Neural progenitor cell (in vitro differentiated cells): ENCODE results near the gene PSD2. TPM values are rescaled to one million over a fixed set of nuclear protein-coding genes. Genes with fewer than 3 reads are reported as not detected.

Source experiments
- DNase-seq: peaks from one replicate; pipeline ENCODE4 v3.0.0-alpha.2; 2016; ENCODE audit warnings: low spot score
- H2AFZ ChIP-seq: fragments of 200-600 bp; sonication (generic); replicated peaks from 2 replicates; pipeline ENCODE4 v1.6.1; 2016; ENCODE audit warnings: antibody characterized with exemption
- H3F3A ChIP-seq: fragments of 200-600 bp; sonication (generic); 2 replicates; pipeline ENCODE4 v1.6.1; 2016; ENCODE audit warnings: antibody characterized with exemption, low read depth
- H3K27ac ChIP-seq: fragments of 200-600 bp; sonication (generic); 2 replicates; pipeline ENCODE4 v1.5.1; 2016; ENCODE audit warnings: mild to moderate bottlenecking
- H3K27me3 ChIP-seq: fragments of 200-600 bp; sonication (generic); 2 replicates; pipeline ENCODE4 v1.6.1; 2016; ENCODE audit warnings: mild to moderate bottlenecking, moderate library complexity
- H3K36me3 ChIP-seq: fragments of 200-600 bp; sonication (generic); 2 replicates; pipeline ENCODE4 v1.5.1; 2016
- H3K4me1 ChIP-seq: fragments of 200-600 bp; sonication (generic); 2 replicates; pipeline ENCODE4 v1.6.1; 2016; ENCODE audit warnings: mixed run types
- H3K4me2 ChIP-seq: fragments of 200-600 bp; sonication (generic); 2 replicates; pipeline ENCODE4 v1.6.1; 2016
- H3K4me3 ChIP-seq: fragments of 200-600 bp; sonication (generic); 2 replicates; pipeline ENCODE4 v1.5.1; 2016
- H3K79me2 ChIP-seq: fragments of 200-600 bp; sonication (generic); 2 replicates; pipeline ENCODE4 v1.6.1; 2016; ENCODE audit warnings: low read depth
- H3K9ac ChIP-seq: fragments of 200-600 bp; sonication (generic); 2 replicates; pipeline ENCODE4 v1.6.1; 2016
- H3K9me3 ChIP-seq: fragments of 200-600 bp; sonication (generic); 2 replicates; pipeline ENCODE4 v1.5.1; 2016; ENCODE audit warnings: low read depth
- H4K20me1 ChIP-seq: fragments of 200-600 bp; sonication (generic); 2 replicates; pipeline ENCODE4 v1.6.1; 2016; ENCODE audit warnings: low read depth
- H3K27ac Mint-ChIP-seq: 3 replicates; pipeline ENCODE4 v1.8.0; 2021; ENCODE audit warnings: mixed read lengths
- H3K27me3 Mint-ChIP-seq: 2 replicates; pipeline ENCODE4 v1.8.0; 2022; ENCODE audit warnings: low read depth, mild to moderate bottlenecking, inconsistent platforms, moderate library complexity, mixed read lengths; ENCODE audit not compliant: insufficient read depth
- H3K36me3 Mint-ChIP-seq: 3 replicates; pipeline ENCODE4 v1.8.0; 2021; ENCODE audit warnings: mixed read lengths
- H3K4me1 Mint-ChIP-seq: 3 replicates; pipeline ENCODE4 v1.8.0; 2021; ENCODE audit warnings: mixed read lengths
- H3K4me3 Mint-ChIP-seq: 3 replicates; pipeline ENCODE4 v1.8.0; 2021; ENCODE audit warnings: mild to moderate bottlenecking, moderate library complexity, mixed read lengths
- H3K9me3 Mint-ChIP-seq: 3 replicates; pipeline ENCODE4 v1.8.0; 2020; ENCODE audit warnings: mixed read lengths
- EZH2 ChIP-seq: fragments of 200-600 bp; sonication (generic); IDR thresholded peaks from 2 replicates; pipeline ENCODE4 v1.6.1; 2017; ENCODE audit warnings: antibody characterized with exemption, mild to moderate bottlenecking, moderate library complexity
- EZH2phosphoT487 ChIP-seq: fragments of 200-600 bp; sonication (generic); IDR thresholded peaks from 2 replicates; pipeline ENCODE4 v1.6.1; 2017; ENCODE audit warnings: antibody characterized with exemption
- total RNA-seq: library from RNA; depleted of rRNA; stranded (reverse); fragments of >200 nt; gene quantifications from 2 replicates; pipeline ENCODE4 v1.2.3, GENCODE V29; 2015; ENCODE audit warnings: low replicate concordance
- TF ChIP-seq, protein P1 (sequence below): fragments of 200-600 bp; sonication (generic); IDR thresholded peaks from 2 replicates; pipeline ENCODE4 v1.5.1; 2017; ENCODE audit warnings: antibody characterized with exemption, mild to moderate bottlenecking

PSD2 gene
- total RNA-seq, 1 donor from 2014 or later = 0.09 TPM

DNA sequence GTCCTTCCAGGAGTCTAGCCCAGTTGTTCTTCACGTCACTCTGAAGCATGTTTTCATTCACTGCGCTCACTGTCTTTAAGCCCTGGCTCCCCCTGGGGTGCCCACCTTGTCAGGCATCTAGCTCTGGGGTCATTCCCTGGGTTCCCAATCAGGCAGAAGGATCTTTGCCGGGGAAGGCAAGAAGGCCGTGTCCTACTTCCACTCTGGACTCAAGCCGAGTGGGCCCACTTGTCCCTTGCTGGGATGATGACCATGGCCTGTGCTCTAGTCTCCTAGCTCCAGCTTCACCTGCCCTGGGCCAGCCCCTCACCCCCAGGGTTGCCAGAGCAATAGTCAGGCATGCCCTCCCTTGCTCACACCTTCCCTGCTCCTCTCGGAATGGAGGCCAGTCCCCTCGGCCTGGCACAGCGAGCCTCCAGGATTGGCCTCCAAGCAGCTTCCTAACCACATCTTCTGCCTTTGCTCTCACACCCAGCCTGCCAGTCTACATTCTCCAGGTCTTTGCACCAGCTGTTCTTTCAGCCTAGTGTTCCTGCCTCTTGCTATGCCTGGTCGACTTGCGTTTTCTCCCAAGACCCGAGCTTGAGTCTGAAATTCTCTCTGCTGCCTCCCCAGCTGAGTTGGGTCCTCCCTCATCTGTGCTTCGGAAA, 32.2 kb upstream of the PSD2 start:
- H3K4me3 Mint-ChIP-seq = peak overlapping the region; percentile 66
- Histone ChIP-seq H3K36me3 (no peaks in the 10 kb centered on the region), H3F3A (peaks cover 15% of the 10 kb centered on the region), H4K20me1 (peaks cover 7% of the 10 kb centered on the region), H3K9ac (no peak overlapping the region), H3K27ac (no peak overlapping the region), H3K4me2 (peak overlapping the region; percentile 72), H3K4me1 (peaks cover 32% of the 10 kb centered on the region), H2AFZ (no peak overlapping the region), H3K9me3 (no peaks in the 10 kb centered on the region), H3K79me2 (no peaks in the 10 kb centered on the region), H3K27me3 (peaks cover 51% of the 10 kb centered on the region), H3K4me3 (no peak overlapping the region)
- peak overlapping the region; percentile 78 for H3K27ac Mint-ChIP-seq
- peaks cover 68% of the 10 kb centered on the region for H3K4me1 Mint-ChIP-seq
- no peak for DNase-seq
- no peaks in the 10 kb centered on the region for H3K36me3 Mint-ChIP-seq
- H3K9me3 Mint-ChIP-seq = no peaks in the 10 kb centered on the region
- peaks cover 17% of the 10 kb centered on the region for H3K27me3 Mint-ChIP-seq
- no peak for TF ChIP-seq EZH2
- TF ChIP-seq, protein P1, sequence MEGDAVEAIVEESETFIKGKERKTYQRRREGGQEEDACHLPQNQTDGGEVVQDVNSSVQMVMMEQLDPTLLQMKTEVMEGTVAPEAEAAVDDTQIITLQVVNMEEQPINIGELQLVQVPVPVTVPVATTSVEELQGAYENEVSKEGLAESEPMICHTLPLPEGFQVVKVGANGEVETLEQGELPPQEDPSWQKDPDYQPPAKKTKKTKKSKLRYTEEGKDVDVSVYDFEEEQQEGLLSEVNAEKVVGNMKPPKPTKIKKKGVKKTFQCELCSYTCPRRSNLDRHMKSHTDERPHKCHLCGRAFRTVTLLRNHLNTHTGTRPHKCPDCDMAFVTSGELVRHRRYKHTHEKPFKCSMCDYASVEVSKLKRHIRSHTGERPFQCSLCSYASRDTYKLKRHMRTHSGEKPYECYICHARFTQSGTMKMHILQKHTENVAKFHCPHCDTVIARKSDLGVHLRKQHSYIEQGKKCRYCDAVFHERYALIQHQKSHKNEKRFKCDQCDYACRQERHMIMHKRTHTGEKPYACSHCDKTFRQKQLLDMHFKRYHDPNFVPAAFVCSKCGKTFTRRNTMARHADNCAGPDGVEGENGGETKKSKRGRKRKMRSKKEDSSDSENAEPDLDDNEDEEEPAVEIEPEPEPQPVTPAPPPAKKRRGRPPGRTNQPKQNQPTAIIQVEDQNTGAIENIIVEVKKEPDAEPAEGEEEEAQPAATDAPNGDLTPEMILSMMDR = no peak
- no peak for TF ChIP-seq EZH2phosphoT487

DNA sequence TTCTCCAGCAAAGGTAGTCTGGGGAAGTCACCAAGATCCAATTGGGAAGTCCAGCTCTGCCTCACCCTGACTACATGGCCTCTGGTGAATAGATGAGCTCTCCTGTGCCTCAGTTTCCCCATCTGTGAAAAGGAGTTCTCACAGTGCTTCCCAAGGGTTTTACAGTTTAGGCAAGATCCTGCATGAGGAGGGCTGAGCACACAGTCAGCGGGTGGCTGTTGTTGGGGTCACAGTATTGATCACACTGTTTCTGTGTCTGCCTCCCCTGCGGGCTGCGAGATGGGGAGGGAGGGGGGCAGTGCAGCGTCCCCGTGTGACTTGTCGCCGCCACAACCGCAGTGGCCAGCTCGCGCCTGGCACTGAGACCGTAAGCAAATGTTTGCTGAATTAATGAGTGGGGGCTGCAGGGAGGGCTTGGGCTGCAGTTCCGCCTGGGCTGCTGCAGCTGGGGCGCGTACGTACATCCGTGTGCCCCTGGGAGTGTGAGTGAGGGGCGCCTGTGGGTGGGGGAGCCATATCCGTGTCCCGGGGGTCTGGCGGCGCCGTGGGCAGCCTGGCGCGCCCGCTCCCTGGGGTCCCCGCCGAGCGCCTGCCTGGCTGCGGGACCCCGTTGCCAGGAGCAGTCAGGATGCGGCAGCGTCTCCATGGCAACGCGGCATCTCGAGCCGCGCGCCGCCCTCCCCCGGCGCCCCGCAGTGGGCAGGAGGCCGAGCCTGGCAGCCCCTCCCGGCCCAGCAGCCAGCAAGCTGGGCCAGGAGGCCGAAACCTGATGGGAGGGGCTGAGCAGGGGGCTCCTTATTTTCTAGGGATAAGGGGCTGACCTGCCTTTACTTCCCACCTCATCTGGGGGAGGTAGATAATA, 31.4 kb upstream of the PSD2 start:
- DNase-seq = peak; percentile 93
- Histone ChIP-seq H3K4me2 (peak overlapping the region; percentile 72), H2AFZ (no peak overlapping the region), H3F3A (peaks cover 12% of the 10 kb centered on the region), H3K36me3 (no peaks in the 10 kb centered on the region), H3K27me3 (peaks cover 46% of the 10 kb centered on the region), H3K79me2 (no peaks in the 10 kb centered on the region), H3K9ac (no peak overlapping the region), H3K9me3 (no peaks in the 10 kb centered on the region), H3K4me1 (peaks cover 24% of the 10 kb centered on the region), H4K20me1 (peaks cover 4% of the 10 kb centered on the region), H3K4me3 (peak overlapping the region; percentile 18), H3K27ac (no peak overlapping the region)
- H3K27me3 Mint-ChIP-seq = peaks cover 17% of the 10 kb centered on the region
- TF ChIP-seq EZH2 = no peak
- TF ChIP-seq, protein P1 = peak; percentile 7
- H3K4me3 Mint-ChIP-seq = peak overlapping the region; percentile 86
- peak overlapping the region; percentile 82 for H3K27ac Mint-ChIP-seq
- H3K36me3 Mint-ChIP-seq = no peaks in the 10 kb centered on the region
- no peaks in the 10 kb centered on the region for H3K9me3 Mint-ChIP-seq
- peaks cover 65% of the 10 kb centered on the region for H3K4me1 Mint-ChIP-seq

DNA sequence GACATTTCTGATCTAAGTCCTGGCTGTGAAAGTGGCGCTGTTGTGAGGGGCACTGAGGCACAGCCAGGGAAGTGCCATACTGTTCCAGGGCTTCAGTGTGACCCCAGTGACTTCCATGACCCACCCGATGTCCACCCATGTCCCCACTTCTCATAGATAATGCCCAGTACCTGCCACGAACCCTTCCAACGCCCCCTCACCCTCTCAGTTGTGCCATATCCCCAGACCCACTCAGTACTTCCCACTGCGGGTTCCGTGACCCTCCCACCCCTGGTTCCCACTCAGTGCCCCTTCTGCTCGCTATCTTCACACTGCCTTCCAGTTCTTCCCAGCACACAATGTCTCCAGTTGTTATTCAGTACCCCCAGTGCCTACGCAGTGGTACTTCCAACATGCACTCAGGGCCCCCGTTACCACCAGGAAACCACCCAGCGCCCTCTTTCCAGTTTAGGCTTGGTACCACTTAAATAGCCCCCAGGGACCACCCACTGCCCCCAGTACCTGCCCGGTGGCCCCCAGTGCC, 30.7 kb upstream of the PSD2 start:
- Histone ChIP-seq H3K4me1 (peaks cover 19% of the 10 kb centered on the region), H3K4me2 (peak overlapping the region; percentile 72), H4K20me1 (peaks cover 4% of the 10 kb centered on the region), H3K27ac (no peak overlapping the region), H3K9ac (no peak overlapping the region), H3F3A (peaks cover 12% of the 10 kb centered on the region), H3K9me3 (no peaks in the 10 kb centered on the region), H3K4me3 (no peak overlapping the region), H3K79me2 (no peaks in the 10 kb centered on the region), H2AFZ (no peak overlapping the region), H3K27me3 (peaks cover 41% of the 10 kb centered on the region), H3K36me3 (no peaks in the 10 kb centered on the region)
- H3K36me3 Mint-ChIP-seq = no peaks in the 10 kb centered on the region
- peaks cover 15% of the 10 kb centered on the region for H3K27me3 Mint-ChIP-seq
- peak overlapping the region; percentile 86 for H3K4me3 Mint-ChIP-seq
- H3K4me1 Mint-ChIP-seq = peaks cover 57% of the 10 kb centered on the region
- no peak for TF ChIP-seq EZH2
- TF ChIP-seq, protein P1 = no peak
- TF ChIP-seq EZH2phosphoT487 = no peak
- no peak for DNase-seq
- H3K9me3 Mint-ChIP-seq = no peaks in the 10 kb centered on the region
- peak overlapping the region; percentile 82 for H3K27ac Mint-ChIP-seq
